ENCODE results near the gene DDX18.

DDX18 gene

DNA sequence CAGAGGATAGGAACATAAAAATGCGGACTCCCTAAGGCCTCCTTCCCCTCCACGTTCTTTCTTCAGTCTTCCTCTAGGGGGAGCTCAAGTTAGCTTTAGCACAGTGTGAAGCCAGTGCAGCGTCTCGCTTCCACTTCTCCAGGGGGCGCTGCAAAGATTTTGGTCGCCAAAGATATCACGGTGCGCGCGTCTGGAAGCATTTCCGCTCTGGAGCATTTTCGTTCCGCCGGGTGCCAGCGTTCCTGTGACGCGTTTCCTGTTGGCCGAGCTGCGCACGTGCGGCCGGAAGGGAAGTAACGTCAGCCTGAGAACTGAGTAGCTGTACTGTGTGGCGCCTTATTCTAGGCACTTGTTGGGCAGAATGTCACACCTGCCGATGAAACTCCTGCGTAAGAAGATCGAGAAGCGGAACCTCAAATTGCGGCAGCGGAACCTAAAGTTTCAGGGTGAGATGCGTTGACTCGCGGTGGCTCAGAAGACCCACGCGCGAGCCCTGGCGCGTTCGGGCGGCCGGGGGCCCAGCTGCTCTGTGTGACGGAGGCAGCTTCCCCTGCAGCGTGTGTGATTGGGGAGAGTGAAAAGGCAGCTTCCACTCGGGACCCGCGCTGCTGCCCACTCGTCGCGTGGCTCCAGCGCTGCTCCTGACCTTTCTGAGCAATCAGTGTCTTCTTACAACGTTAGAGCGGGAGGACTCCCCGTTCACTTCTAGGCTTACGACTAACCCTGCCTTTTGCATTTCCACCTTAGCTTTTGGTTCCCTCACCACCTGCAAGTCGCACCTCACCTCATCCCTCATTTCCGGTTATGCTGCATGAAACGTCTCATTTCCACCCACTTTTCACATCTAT lies at the start of gene DDX18:
Gene DDX18 (plus strand): TSS at position 275 of the 848 bp plus-strand sequence. CDS start 87 bp downstream, at position 362.
- H3K9ac ChIP-seq (ENCODE audit: low read length in 5 of 5): peak within 1 kb of the TSS; percentile 83 to 89 (median 86)
- H3K4me3 ChIP-seq (ENCODE audit: low read depth in 1 of 5, low read length in 5 of 5): peak within 1 kb of the TSS; percentile 74 to 97 (median 96)
- H3K9me3 ChIP-seq (ENCODE audit: control insufficient read depth in 5 of 5, low read length in 5 of 5): no peaks in the 10 kb centered on the region
- peak within 1 kb of the TSS; percentile 86 for H3K27ac ChIP-seq (ENCODE audit: low read depth, low read length)
- peaks cover 0 to 19% (median 16%) of the 10 kb centered on the region in 5 donors for H3K4me1 ChIP-seq (ENCODE audit: control insufficient read depth in 5 of 5, insufficient read depth in 5 of 5, low read length in 5 of 5)
- no peaks in the 10 kb centered on the region for H3K27me3 ChIP-seq (ENCODE audit: control insufficient read depth in 5 of 5, insufficient read depth in 4 of 5, low read length in 5 of 5)
- peaks cover 14 to 23% (median 20%) of the 10 kb centered on the region in 5 donors for H3K36me3 ChIP-seq (ENCODE audit: control insufficient read depth in 5 of 5, insufficient read depth in 5 of 5, low read length in 5 of 5)

DNA sequence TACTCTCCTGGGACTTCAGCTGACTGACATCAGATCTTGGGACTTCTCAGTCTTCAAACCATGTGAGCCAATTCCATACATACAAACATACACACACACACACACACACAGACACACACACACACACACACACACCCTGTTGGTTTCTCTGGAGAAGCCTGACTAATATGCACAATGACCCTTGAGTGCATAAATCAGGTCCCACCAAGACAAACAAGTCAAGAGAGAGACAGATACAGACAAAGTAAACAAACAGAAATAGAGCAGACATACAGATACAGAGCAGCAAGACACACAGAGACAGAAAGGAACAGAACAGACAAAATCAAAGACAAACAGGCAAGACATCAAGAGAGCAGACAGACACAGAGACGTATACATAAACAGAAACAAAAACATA lies 43.8 kb upstream of the DDX18 start:
- Histone ChIP-seq H3K4me3 (ENCODE audit: low read depth in 1 of 5, low read length in 5 of 5) (no peak overlapping the region), H3K9ac (ENCODE audit: low read length in 5 of 5) (no peak overlapping the region), H3K27ac (ENCODE audit: low read depth, low read length) (no peak overlapping the region), H3K9me3 (ENCODE audit: control insufficient read depth in 5 of 5, low read length in 5 of 5) (no peaks in the 10 kb centered on the region), H3K4me1 (ENCODE audit: control insufficient read depth in 5 of 5, insufficient read depth in 5 of 5, low read length in 5 of 5) (no peaks in the 10 kb centered on the region), H3K36me3 (ENCODE audit: control insufficient read depth in 5 of 5, insufficient read depth in 5 of 5, low read length in 5 of 5) (no peaks in the 10 kb centered on the region), H3K27me3 (ENCODE audit: control insufficient read depth in 5 of 5, insufficient read depth in 4 of 5, low read length in 5 of 5) (no peaks in the 10 kb centered on the region)

DNA sequence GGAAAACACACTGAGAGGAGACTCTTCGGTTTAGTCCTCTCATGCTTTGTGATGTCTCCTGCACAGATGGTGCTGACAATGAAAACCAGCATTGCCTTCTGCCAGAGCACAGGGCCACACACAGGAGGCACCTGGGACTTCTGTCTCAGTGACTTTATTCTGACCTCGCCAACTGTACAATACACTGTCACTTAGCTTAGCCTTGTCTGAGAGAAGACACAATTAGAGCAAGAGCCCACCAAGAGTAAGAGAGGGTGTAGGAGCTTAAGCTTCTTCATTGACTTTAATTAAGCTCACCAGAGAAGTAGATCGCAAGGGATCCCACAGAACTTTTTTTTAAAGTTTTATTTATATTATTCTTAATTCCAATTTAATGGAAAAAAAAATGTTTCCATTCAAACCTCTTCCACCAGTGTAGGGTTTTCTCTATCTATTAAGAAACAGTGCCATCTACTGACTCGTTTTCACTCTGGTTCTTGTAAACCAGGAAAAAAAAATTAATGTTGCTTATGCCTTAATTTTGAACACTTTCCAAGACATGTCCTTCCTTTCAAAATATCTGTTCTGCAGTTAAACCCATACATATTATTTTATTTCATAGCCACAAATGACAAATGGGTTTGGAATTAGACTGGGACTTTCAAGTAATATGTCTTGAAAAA lies 42.4 kb upstream of the DDX18 start:
- no peak overlapping the region for H3K4me3 ChIP-seq (ENCODE audit: low read depth in 1 of 5, low read length in 5 of 5)
- no peak overlapping the region for H3K9ac ChIP-seq (ENCODE audit: low read length in 5 of 5)
- no peaks in the 10 kb centered on the region for H3K9me3 ChIP-seq (ENCODE audit: control insufficient read depth in 5 of 5, low read length in 5 of 5)
- H3K36me3 ChIP-seq (ENCODE audit: control insufficient read depth in 5 of 5, insufficient read depth in 5 of 5, low read length in 5 of 5): no peaks in the 10 kb centered on the region
- H3K27me3 ChIP-seq (ENCODE audit: control insufficient read depth in 5 of 5, insufficient read depth in 4 of 5, low read length in 5 of 5): no peaks in the 10 kb centered on the region
- H3K27ac ChIP-seq (ENCODE audit: low read depth, low read length): no peak overlapping the region
- H3K4me1 ChIP-seq (ENCODE audit: control insufficient read depth in 5 of 5, insufficient read depth in 5 of 5, low read length in 5 of 5): no peaks in the 10 kb centered on the region

DNA sequence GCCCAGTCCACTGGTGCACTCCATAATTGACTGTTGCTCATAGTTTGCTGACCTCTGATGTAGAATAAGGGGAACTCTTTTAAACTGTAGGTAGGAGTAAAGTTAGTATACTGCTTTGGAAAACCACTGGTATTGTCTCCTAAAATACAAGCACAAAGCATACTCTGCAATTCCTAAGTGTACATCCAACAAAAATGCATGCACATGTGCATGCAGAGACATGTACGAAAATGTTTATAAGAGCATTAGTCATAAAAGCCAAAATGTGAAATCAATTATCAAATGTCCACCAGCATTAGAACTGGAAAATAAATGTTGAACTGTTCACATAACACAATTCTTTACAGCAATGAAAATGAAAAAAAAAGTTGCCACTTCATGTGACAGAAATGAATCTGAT lies 39.8 kb upstream of the DDX18 start:
- Histone ChIP-seq H3K27ac (ENCODE audit: low read depth, low read length) (no peak overlapping the region), H3K9me3 (ENCODE audit: control insufficient read depth in 5 of 5, low read length in 5 of 5) (no peaks in the 10 kb centered on the region), H3K4me3 (ENCODE audit: low read depth in 1 of 5, low read length in 5 of 5) (no peak overlapping the region), H3K9ac (ENCODE audit: low read length in 5 of 5) (no peak overlapping the region), H3K27me3 (ENCODE audit: control insufficient read depth in 5 of 5, insufficient read depth in 4 of 5, low read length in 5 of 5) (no peaks in the 10 kb centered on the region), H3K36me3 (ENCODE audit: control insufficient read depth in 5 of 5, insufficient read depth in 5 of 5, low read length in 5 of 5) (no peaks in the 10 kb centered on the region), H3K4me1 (ENCODE audit: control insufficient read depth in 5 of 5, insufficient read depth in 5 of 5, low read length in 5 of 5) (no peaks in the 10 kb centered on the region)

DNA sequence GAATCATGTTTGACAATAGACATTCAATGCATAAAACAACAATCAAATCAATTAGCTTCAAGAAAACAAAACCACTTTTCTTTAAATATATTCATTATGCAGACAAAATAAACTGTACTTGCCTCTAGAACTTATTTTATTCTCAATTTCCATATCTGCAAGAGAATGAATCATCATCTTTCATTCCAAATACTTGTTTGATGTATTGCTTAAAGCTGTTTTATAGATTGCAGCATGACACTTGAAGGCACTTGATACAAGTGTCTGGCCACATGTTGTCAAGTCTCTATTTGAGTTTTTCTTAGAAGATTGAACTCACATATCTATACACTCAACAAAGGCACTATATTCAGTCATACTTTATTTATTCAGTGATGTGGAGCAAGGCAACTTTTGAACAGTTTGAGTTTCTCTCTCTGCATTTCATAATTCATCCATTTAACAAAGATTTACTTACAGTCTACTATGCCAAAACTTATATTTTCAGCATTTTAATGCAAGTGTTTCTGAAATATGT lies 38.7 kb upstream of the DDX18 start:
- Histone ChIP-seq H3K4me3 (ENCODE audit: low read depth in 1 of 5, low read length in 5 of 5) (no peak overlapping the region), H3K9ac (ENCODE audit: low read length in 5 of 5) (no peak overlapping the region), H3K27me3 (ENCODE audit: control insufficient read depth in 5 of 5, insufficient read depth in 4 of 5, low read length in 5 of 5) (no peaks in the 10 kb centered on the region), H3K36me3 (ENCODE audit: control insufficient read depth in 5 of 5, insufficient read depth in 5 of 5, low read length in 5 of 5) (no peaks in the 10 kb centered on the region), H3K4me1 (ENCODE audit: control insufficient read depth in 5 of 5, insufficient read depth in 5 of 5, low read length in 5 of 5) (no peaks in the 10 kb centered on the region), H3K9me3 (ENCODE audit: control insufficient read depth in 5 of 5, low read length in 5 of 5) (no peaks in the 10 kb centered on the region), H3K27ac (ENCODE audit: low read depth, low read length) (no peak overlapping the region)

DNA sequence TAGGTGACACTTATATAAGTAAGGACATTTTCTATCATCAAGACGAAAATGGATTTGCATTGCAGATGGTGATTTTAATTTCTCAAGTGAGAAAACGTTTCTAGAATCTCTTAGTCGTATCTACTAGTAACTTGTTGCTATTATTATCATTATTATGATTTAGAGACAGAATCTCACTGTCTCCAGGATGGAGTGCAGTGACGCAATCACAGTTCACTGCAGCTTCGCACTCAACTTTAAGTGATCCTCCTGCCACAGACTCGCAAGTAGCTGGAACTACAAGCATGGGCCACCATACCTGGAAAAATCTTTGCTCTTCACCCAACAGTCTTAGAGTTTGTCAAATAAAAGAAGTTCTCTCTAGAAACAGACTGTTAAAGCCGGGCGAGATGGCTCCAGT lies 37.6 kb upstream of the DDX18 start:
- no peaks in the 10 kb centered on the region for H3K36me3 ChIP-seq (ENCODE audit: control insufficient read depth in 5 of 5, insufficient read depth in 5 of 5, low read length in 5 of 5)
- H3K9me3 ChIP-seq (ENCODE audit: control insufficient read depth in 5 of 5, low read length in 5 of 5): no peaks in the 10 kb centered on the region
- H3K4me3 ChIP-seq (ENCODE audit: low read depth in 1 of 5, low read length in 5 of 5): no peak overlapping the region
- no peaks in the 10 kb centered on the region for H3K27me3 ChIP-seq (ENCODE audit: control insufficient read depth in 5 of 5, insufficient read depth in 4 of 5, low read length in 5 of 5)
- no peaks in the 10 kb centered on the region for H3K4me1 ChIP-seq (ENCODE audit: control insufficient read depth in 5 of 5, insufficient read depth in 5 of 5, low read length in 5 of 5)
- H3K27ac ChIP-seq (ENCODE audit: low read depth, low read length): no peak overlapping the region
- H3K9ac ChIP-seq (ENCODE audit: low read length in 5 of 5): no peak overlapping the region

DNA sequence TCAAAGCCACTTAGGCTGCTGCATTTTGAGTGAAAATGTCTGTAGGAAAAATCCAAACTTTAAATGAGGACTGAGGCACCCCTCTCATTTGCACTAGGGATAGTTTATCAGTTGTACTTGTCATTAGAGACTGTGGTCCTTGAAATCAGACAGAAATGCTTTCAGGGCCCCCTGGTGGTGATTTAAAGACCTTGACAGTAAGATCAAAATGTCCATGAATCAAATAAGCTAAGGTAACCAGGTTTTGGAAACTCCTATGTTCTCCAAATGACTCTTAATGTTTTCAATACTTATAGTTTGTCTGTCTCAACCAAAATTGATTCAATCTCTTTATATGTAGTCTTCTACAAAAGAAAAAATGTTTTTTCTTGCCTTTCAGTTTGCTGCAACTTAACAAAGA lies 28.8 kb upstream of the DDX18 start:
- H3K9me3 ChIP-seq (ENCODE audit: control insufficient read depth in 5 of 5, low read length in 5 of 5): no peaks in the 10 kb centered on the region

DNA sequence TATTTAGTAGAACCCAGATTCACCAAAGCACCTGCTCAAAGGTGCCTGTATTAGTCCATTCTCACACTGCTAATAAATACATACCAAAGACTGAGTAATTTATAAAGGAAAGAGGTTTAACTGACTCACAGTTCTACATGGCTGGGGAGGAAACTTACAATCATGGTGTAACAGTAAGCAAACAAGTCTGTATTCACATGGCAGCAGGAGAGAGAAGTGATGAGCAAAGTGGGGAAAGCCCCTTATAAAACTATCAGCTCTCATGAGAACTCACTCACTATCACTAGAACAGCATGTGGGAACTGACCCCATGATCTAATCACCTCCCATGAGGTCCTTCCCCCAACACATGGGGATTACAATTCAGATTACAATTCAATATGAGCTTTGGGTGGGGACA lies 28.0 kb upstream of the DDX18 start:
- no peak overlapping the region for H3K27ac ChIP-seq (ENCODE audit: low read depth, low read length)
- peaks cover 0 to 2% (median 0%) of the 10 kb centered on the region in 5 donors for H3K27me3 ChIP-seq (ENCODE audit: control insufficient read depth in 5 of 5, insufficient read depth in 4 of 5, low read length in 5 of 5)
- H3K9ac ChIP-seq (ENCODE audit: low read length in 5 of 5): no peak overlapping the region
- H3K4me3 ChIP-seq (ENCODE audit: low read depth in 1 of 5, low read length in 5 of 5): no peak overlapping the region
- H3K9me3 ChIP-seq (ENCODE audit: control insufficient read depth in 5 of 5, low read length in 5 of 5): no peaks in the 10 kb centered on the region
- no peaks in the 10 kb centered on the region for H3K4me1 ChIP-seq (ENCODE audit: control insufficient read depth in 5 of 5, insufficient read depth in 5 of 5, low read length in 5 of 5)
- no peaks in the 10 kb centered on the region for H3K36me3 ChIP-seq (ENCODE audit: control insufficient read depth in 5 of 5, insufficient read depth in 5 of 5, low read length in 5 of 5)

More for the DNA sequence above, 28.8 kb upstream of the DDX18 start:
- peaks cover 0 to 2% (median 0%) of the 10 kb centered on the region in 5 donors for H3K27me3 ChIP-seq (ENCODE audit: control insufficient read depth in 5 of 5, insufficient read depth in 4 of 5, low read length in 5 of 5)
- H3K4me1 ChIP-seq (ENCODE audit: control insufficient read depth in 5 of 5, insufficient read depth in 5 of 5, low read length in 5 of 5): no peaks in the 10 kb centered on the region
- no peak overlapping the region for H3K9ac ChIP-seq (ENCODE audit: low read length in 5 of 5)
- no peak overlapping the region for H3K4me3 ChIP-seq (ENCODE audit: low read depth in 1 of 5, low read length in 5 of 5)
- H3K27ac ChIP-seq (ENCODE audit: low read depth, low read length): no peak overlapping the region
- no peaks in the 10 kb centered on the region for H3K36me3 ChIP-seq (ENCODE audit: control insufficient read depth in 5 of 5, insufficient read depth in 5 of 5, low read length in 5 of 5)

DNA sequence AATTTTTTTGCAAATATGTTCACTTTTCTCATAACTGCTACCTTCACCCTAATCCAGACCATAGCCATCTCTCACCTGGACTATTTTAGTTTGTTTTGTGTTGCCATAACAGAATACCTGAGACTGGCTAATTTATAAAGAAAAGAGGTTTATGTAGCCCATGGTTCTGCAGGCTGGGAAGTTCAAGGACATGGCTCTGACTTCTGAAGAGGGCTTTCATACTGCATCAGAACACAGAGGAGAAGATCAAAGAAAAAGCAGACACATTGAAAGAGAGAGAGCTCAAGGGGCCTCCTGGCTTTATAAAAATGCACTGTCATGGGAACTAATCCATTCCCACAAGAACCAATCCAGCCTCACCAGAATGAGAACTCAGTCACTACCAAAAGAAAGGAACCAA lies 25.0 kb upstream of the DDX18 start:
- no peak overlapping the region for H3K27ac ChIP-seq (ENCODE audit: low read depth, low read length)
- no peak overlapping the region for H3K4me3 ChIP-seq (ENCODE audit: low read depth in 1 of 5, low read length in 5 of 5)
- no peak overlapping the region for H3K9ac ChIP-seq (ENCODE audit: low read length in 5 of 5)
- no peaks in the 10 kb centered on the region for H3K36me3 ChIP-seq (ENCODE audit: control insufficient read depth in 5 of 5, insufficient read depth in 5 of 5, low read length in 5 of 5)
- no peaks in the 10 kb centered on the region for H3K9me3 ChIP-seq (ENCODE audit: control insufficient read depth in 5 of 5, low read length in 5 of 5)
- peaks cover 0 to 5% (median 0%) of the 10 kb centered on the region in 5 donors for H3K27me3 ChIP-seq (ENCODE audit: control insufficient read depth in 5 of 5, insufficient read depth in 4 of 5, low read length in 5 of 5)
- no peaks in the 10 kb centered on the region for H3K4me1 ChIP-seq (ENCODE audit: control insufficient read depth in 5 of 5, insufficient read depth in 5 of 5, low read length in 5 of 5)

- Histone ChIP-seq H3K27ac (ENCODE audit: low read depth, low read length) (no peak overlapping the region), H3K9ac (ENCODE audit: low read length in 5 of 5) (no peak overlapping the region), H3K36me3 (ENCODE audit: control insufficient read depth in 5 of 5, insufficient read depth in 5 of 5, low read length in 5 of 5) (no peaks in the 10 kb centered on the region), H3K4me1 (ENCODE audit: control insufficient read depth in 5 of 5, insufficient read depth in 5 of 5, low read length in 5 of 5) (no peaks in the 10 kb centered on the region), H3K4me3 (ENCODE audit: low read depth in 1 of 5, low read length in 5 of 5) (no peak overlapping the region), H3K9me3 (ENCODE audit: control insufficient read depth in 5 of 5, low read length in 5 of 5) (no peaks in the 10 kb centered on the region), H3K27me3 (ENCODE audit: control insufficient read depth in 5 of 5, insufficient read depth in 4 of 5, low read length in 5 of 5) (peaks cover 0 to 5% (median 0%) of the 10 kb centered on the region in 5 donors)
These were observed 19.8 kb upstream of the DDX18 start for GRCh38 chr2:117794668-117795067.
